GM23248 (cell line): ENCODE results near the gene AKNA. TPM values are rescaled to one million over a fixed set of nuclear protein-coding genes. Genes with fewer than 3 reads are reported as not detected.
"Not testable (repeated sequence)": the region's sequence is repeated elsewhere in the genome, so short reads cannot be mapped to it uniquely, and the experiment has no call there.

ENCODE experiments used
- DNase-seq: peaks from one replicate; pipeline ENCODE4 v3.0.0-alpha.2; 2015
- H2AFZ ChIP-seq: fragments of 200-600 bp; sonication (generic); 2 replicates; pipeline ENCODE4 v1.6.1; 2016; ENCODE audit warnings: antibody characterized with exemption
- H3F3A ChIP-seq: fragments of 200-600 bp; sonication (generic); 2 replicates; pipeline ENCODE4 v1.6.1; 2016; ENCODE audit warnings: mild to moderate bottlenecking, antibody characterized with exemption, mixed run types; ENCODE audit not compliant: insufficient read depth
- H3K27ac ChIP-seq: fragments of 200-600 bp; sonication (generic); 2 replicates; pipeline ENCODE4 v1.5.1; 2016; ENCODE audit warnings: mild to moderate bottlenecking
- H3K27me3 ChIP-seq: fragments of 200-600 bp; sonication (generic); replicated peaks from 2 replicates; pipeline ENCODE4 v1.6.1; 2016; ENCODE audit warnings: mild to moderate bottlenecking; ENCODE audit not compliant: insufficient read depth
- H3K36me3 ChIP-seq: fragments of 200-600 bp; sonication (generic); 2 replicates; pipeline ENCODE4 v1.6.1; 2016; ENCODE audit warnings: low read depth, mild to moderate bottlenecking
- H3K4me1 ChIP-seq: fragments of 200-600 bp; sonication (generic); 2 replicates; pipeline ENCODE4 v1.6.1; 2016; ENCODE audit warnings: mild to moderate bottlenecking; ENCODE audit not compliant: insufficient read depth
- H3K4me2 ChIP-seq: fragments of 200-600 bp; sonication (generic); one replicate; pipeline ENCODE4 v1.6.1; 2016; ENCODE audit warnings: mild to moderate bottlenecking; ENCODE audit not compliant: unreplicated experiment
- H3K4me3 ChIP-seq: fragments of 200-600 bp; sonication (generic); 2 replicates; pipeline ENCODE4 v1.5.1; 2016; ENCODE audit warnings: mild to moderate bottlenecking
- H3K79me2 ChIP-seq: fragments of 200-600 bp; sonication (generic); 2 replicates; pipeline ENCODE4 v1.6.1; 2016; ENCODE audit warnings: mild to moderate bottlenecking; ENCODE audit not compliant: insufficient read depth
- H3K9ac ChIP-seq: fragments of 200-600 bp; sonication (generic); 2 replicates; pipeline ENCODE4 v1.6.1; 2016; ENCODE audit warnings: mild to moderate bottlenecking
- H3K9me2 ChIP-seq: fragments of 200-600 bp; sonication (generic); 2 replicates; pipeline ENCODE4 v1.6.1; 2016; ENCODE audit warnings: mixed run types, mild to moderate bottlenecking, moderate library complexity; ENCODE audit not compliant: insufficient read depth
- H3K9me3 ChIP-seq: fragments of 200-600 bp; sonication (generic); one replicate; pipeline ENCODE4 v1.6.1; 2017; ENCODE audit warnings: low read depth
- H4K20me1 ChIP-seq: fragments of 200-600 bp; sonication (generic); 2 replicates; pipeline ENCODE4 v1.6.0; 2016; ENCODE audit not compliant: insufficient read depth
- EZH2 ChIP-seq: fragments of 200-600 bp; sonication (generic); IDR thresholded peaks from 2 replicates; pipeline ENCODE4 v1.6.1; 2018; ENCODE audit warnings: antibody characterized with exemption, mild to moderate bottlenecking; ENCODE audit not compliant: insufficient read depth, poor library complexity, severe bottlenecking
- EZH2phosphoT487 ChIP-seq: fragments of 200-600 bp; sonication (generic); IDR thresholded peaks from 2 replicates; pipeline ENCODE4 v1.6.1; 2018; ENCODE audit warnings: antibody characterized with exemption, moderate library complexity, mild to moderate bottlenecking, low read depth; ENCODE audit not compliant: insufficient read depth
- WGBS, 2 experiments: methylation state at CpG; one replicate each; pipeline ENCODE4 v1.1.6; 2015 to 2017; ENCODE audit warnings: low lambda C conversion rate in 2 of 2, low coverage in 1 of 2; ENCODE audit errors: missing lambda C conversion rate in 2 of 2; 5-methylcytosine and 5-hydroxymethylcytosine counted together
- in situ Hi-C: fragments of 300-500 bp; cut with MboI; formaldehyde crosslinking; loops from 2 replicates; pipeline ENCODE4 v1.15.0; 2020
- polyA plus RNA-seq: library from polyadenylated mRNA; unstranded; fragments of >200 nt; fragmentation: Nextera tagmentation; extraction: Ambion mirVana; gene quantifications from 2 replicates; pipeline ENCODE4 v1.2.1, GENCODE V29; 2016
- total RNA-seq: library from RNA; depleted of rRNA; stranded (reverse); fragments of >200 nt; shearing (Covaris generic); gene quantifications from 2 replicates; pipeline ENCODE4 v1.2.3, GENCODE V29; 2014

AKNA gene
- total and polyA plus RNA-seq, 2 experiments from 2014 or later, result 1.8 to 6.6 TPM

DNA sequence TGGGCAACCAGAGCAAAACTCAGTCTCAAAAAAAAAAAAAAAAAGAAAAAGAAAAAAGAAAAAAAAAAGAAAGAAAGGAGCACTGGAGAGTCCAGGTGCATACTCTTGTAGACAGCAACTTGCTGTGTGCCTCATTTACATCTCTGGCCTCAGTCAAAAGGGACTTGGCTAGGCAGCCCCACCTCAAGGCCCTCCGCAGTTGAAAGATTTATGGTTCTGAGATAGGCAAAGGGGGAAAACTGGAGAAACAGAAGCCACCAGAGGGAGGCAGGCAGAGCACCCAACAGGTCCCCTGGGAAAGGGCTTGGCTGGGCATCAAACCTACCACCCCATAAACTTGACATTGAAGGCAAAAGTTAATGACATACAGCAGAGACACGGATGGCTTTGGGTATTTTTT, 52.0 kb downstream of the AKNA start:
- H3K9me3 ChIP-seq, result no peaks in the 10 kb centered on the region
- no peaks in the 10 kb centered on the region for H3K36me3 ChIP-seq
- no peaks in the 10 kb centered on the region; the same call in 1 of the 2 replicates for H3K27me3 ChIP-seq
- no peak for TF ChIP-seq EZH2
- no peaks in the 10 kb centered on the region for H3K9me2 ChIP-seq
- H3K27ac ChIP-seq, result no peak overlapping the region
- H3K4me2 ChIP-seq, result no peak overlapping the region
- H3K79me2 ChIP-seq, result no peaks in the 10 kb centered on the region
- H3K9ac ChIP-seq, result no peak overlapping the region
- no peaks in the 10 kb centered on the region for H4K20me1 ChIP-seq
- in situ Hi-C loops, result no loop called here
- H3F3A ChIP-seq, result no peaks in the 10 kb centered on the region
- no peak overlapping the region for H2AFZ ChIP-seq
- no peak overlapping the region for H3K4me3 ChIP-seq
- no peaks in the 10 kb centered on the region for H3K4me1 ChIP-seq
- DNase-seq, result no peak
- WGBS, 2 experiments, result 68 to 76% methylated on average over 2 of the region's 2 CpGs

DNA sequence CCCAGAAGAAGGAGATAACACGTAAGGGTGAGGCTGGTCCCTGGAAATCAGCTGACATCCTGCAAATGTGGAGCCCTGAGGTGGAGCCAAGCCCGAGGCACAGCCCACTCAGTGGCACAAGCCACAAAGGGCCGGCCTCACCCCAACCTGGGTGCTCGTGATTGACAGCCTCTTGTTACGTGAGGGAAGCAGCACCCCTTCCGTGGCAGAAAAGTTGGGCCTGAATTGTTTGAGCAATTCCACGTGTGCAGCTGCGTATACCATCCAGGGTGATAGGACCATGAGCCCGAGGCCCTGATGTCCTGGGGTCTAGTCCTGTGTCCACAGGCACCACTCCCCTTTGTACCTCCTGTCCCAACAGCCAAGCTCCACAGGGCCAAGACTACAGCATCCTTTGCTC, 53.3 kb downstream of the AKNA start:
- Histone ChIP-seq H3K36me3 (no peaks in the 10 kb centered on the region), H3K9me3 (no peaks in the 10 kb centered on the region), H3K27me3 (no peaks in the 10 kb centered on the region; the same call in 1 of the 2 replicates), H3K27ac (no peak overlapping the region), H2AFZ (no peak overlapping the region), H3K4me2 (no peak overlapping the region), H3K79me2 (no peaks in the 10 kb centered on the region), H3K4me3 (no peak overlapping the region), H3F3A (no peaks in the 10 kb centered on the region), H3K4me1 (no peaks in the 10 kb centered on the region), H4K20me1 (no peaks in the 10 kb centered on the region), H3K9ac (no peak overlapping the region), H3K9me2 (no peaks in the 10 kb centered on the region)
- WGBS, 2 experiments, result 96 to 98% methylated on average over 8 to 9 of the region's 9 CpGs
- TF ChIP-seq EZH2phosphoT487 (no peak), EZH2 (no peak)
- in situ Hi-C loops, result no loop called here
- no peak for DNase-seq

DNA sequence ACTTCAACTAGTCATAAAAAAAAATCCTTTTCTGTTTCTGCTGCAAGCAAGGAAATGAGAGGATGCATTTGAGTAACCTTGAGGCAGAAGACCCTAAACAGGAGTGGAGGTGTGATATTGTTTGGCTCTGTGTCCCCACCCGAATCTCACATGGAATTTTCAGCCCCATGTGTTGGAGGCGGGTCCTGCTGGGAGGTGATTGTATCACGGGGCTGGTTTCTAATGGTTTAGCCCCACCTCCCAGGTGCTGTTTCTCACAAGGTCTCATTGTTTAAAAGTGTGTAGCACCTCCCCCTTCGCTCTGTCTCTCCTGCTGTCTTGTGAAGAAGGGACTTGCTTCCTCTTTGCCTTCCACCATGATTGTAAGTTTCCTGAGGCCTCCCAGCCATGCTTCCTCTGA, 54.1 kb downstream of the AKNA start:
- H3K9me3 ChIP-seq, H3K4me2 ChIP-seq, H3K27me3 ChIP-seq, H3K4me3 ChIP-seq, H3F3A ChIP-seq, H2AFZ ChIP-seq, H3K9me2 ChIP-seq, H3K36me3 ChIP-seq, H3K27ac ChIP-seq, H3K79me2 ChIP-seq, in situ Hi-C loops, DNase-seq, H3K4me1 ChIP-seq, H4K20me1 ChIP-seq, H3K9ac ChIP-seq: not testable (repeated sequence)
- WGBS, 2 experiments, result 63 to 67% methylated on average over 3 of the region's 4 CpGs

GRCh38 chr9:114332474-114333040, 55.2 kb downstream of the AKNA start:
- H3K4me1 ChIP-seq, H3K9me2 ChIP-seq, DNase-seq, H3K36me3 ChIP-seq, H3K79me2 ChIP-seq, H4K20me1 ChIP-seq, in situ Hi-C loops, H3K9ac ChIP-seq, H3K4me3 ChIP-seq, H3K27me3 ChIP-seq, H2AFZ ChIP-seq, H3K9me3 ChIP-seq, H3F3A ChIP-seq, H3K27ac ChIP-seq, H3K4me2 ChIP-seq: not testable (repeated sequence)
- 48 to 54% methylated on average over 3 to 4 of the region's 4 CpGs for WGBS, 2 experiments

DNA sequence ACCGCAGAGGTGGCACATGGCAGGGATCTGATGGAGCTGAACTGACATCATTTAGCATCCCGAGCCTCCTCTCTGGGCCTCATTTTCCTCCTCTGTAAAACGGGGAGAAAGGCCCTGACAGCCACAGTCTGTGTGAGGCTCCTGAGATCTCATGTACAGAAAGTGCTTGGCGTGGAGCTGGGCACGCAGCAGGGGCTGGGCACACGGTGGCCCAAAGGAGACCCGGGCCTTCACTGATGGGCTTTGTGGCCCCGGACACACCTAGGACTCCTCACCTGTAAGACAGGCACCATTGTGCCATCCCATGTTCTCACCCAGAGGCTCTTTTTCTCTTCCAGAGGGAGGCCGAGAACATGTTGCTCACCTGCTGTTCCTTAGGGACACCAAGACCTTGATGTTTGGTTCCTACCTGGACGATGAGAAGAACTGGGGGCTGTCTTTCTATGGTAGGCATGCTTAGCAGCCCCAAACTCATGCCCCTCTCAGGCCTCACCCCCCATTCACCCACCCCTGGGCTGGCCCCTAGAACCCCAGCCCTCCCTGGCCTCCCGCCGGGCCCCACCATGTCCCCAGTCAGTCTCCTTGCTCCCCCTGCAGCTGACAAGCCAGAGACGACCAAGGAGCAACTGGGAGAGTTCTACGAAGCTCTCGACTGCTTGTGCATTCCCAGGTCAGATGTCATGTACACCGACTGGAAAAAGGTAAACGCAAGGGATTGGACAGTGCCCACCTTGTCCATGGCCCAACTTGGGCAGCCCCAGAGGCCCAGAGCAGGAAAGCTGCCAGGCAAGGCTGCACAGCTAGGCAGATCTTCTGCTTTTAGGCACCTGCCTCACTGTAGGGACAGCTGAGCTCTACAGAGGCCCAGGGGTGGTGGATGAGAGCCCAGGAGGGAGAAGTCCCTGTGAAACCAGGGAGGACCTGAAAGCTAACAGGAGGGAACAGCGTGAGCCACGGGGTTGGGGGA, 56.3 kb downstream of the AKNA start:
- WGBS, 2 experiments, result 50 to 61% methylated on average over 16 to 17 of the region's 19 CpGs
- H2AFZ ChIP-seq, H3K4me2 ChIP-seq: not testable (repeated sequence)

More for the DNA sequence above, 56.3 kb downstream of the AKNA start:
- H3K9me3 ChIP-seq, in situ Hi-C loops, H3K36me3 ChIP-seq, DNase-seq, H4K20me1 ChIP-seq, H3K9ac ChIP-seq, H3K4me3 ChIP-seq, H3K9me2 ChIP-seq, H3K4me1 ChIP-seq, H3K27me3 ChIP-seq, H3K27ac ChIP-seq, H3F3A ChIP-seq, H3K79me2 ChIP-seq: not testable (repeated sequence)
